Esophagus (tissue), 2 donors: ENCODE data around the gene PIK3R5. TPM values are rescaled to one million over a fixed set of nuclear protein-coding genes. Genes with fewer than 3 reads are reported as not detected.

Experiments
- H3K27ac ChIP-seq, 2 donors: one replicate each; pipeline ENCODE4 v1.5.1; 2013; ENCODE audit warnings: low read depth in 2 of 2, mild to moderate bottlenecking in 2 of 2, inconsistent platforms in 1 of 2, low read length in 1 of 2, moderate library complexity in 1 of 2
- H3K27me3 ChIP-seq, 2 donors: one replicate each; pipeline ENCODE4 v1.6.1; 2013; ENCODE audit warnings: low read length in 2 of 2, control low read depth in 1 of 2, mild to moderate bottlenecking in 1 of 2; ENCODE audit not compliant: insufficient read depth in 2 of 2, control insufficient read depth in 1 of 2
- H3K36me3 ChIP-seq, 2 donors: one replicate each; pipeline ENCODE4 v1.6.1; 2013; ENCODE audit warnings: low read length in 1 of 2; ENCODE audit not compliant: control insufficient read depth in 2 of 2, insufficient read depth in 2 of 2
- H3K4me1 ChIP-seq, 2 donors: one replicate each; pipeline ENCODE4 v1.6.1; 2013; ENCODE audit warnings: low read length in 1 of 2; ENCODE audit not compliant: control insufficient read depth in 2 of 2, insufficient read depth in 2 of 2
- H3K4me3 ChIP-seq, 2 donors: one replicate each; pipeline ENCODE4 v1.5.1; 2013; ENCODE audit warnings: low read length in 2 of 2, mild to moderate bottlenecking in 2 of 2, low read depth in 1 of 2, moderate library complexity in 1 of 2
- H3K9me3 ChIP-seq, 2 donors: one replicate each; pipeline ENCODE4 v1.6.1; 2013; ENCODE audit warnings: mild to moderate bottlenecking in 2 of 2, low read depth in 1 of 2, low read length in 1 of 2, moderate library complexity in 1 of 2; ENCODE audit not compliant: control insufficient read depth in 2 of 2, insufficient read depth in 1 of 2
- WGBS, 2 donors: extraction: QIAGEN DNeasy Blood & Tissue Kit; methylation state at CpG; one replicate each; pipeline ENCODE4 v1.1.7; 2013; 5-methylcytosine and 5-hydroxymethylcytosine counted together
- polyA plus RNA-seq, 2 donors: library from polyadenylated mRNA; stranded (reverse); fragments of 200-250 nt; gene quantifications; one replicate each; pipeline ENCODE4 v1.2.3, GENCODE V29; 2013
- donor health status: healthy with polysubstance abuse.
- donor health status: Bipolar disorder and iron deficiency.

PIK3R5 gene
- polyA plus RNA-seq, 2 donors, result 1.1 to 1.3 TPM

DNA sequence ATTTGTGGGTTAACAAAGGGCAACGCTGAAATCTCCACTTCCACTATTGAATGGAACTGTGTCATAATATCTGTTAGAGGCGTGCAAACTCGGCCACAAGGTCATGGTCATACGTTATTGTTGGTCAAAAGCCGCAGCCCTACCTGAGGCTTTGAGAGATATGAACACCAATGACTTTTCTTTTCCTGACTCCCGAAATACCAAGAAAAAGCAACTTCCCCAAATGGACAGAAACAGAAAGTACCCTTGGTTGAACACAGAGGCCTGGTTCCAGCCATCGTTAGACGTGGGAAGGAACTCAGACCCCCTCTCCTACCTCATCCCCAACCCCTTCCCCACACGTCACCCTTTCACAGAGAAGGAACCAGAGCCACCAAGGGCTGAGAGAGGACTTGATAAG is 1.4 kb upstream of the PIK3R5 start:
- H3K36me3 ChIP-seq, result no peaks in the 10 kb centered on the region
- H3K27me3 ChIP-seq, result peaks cover 0 to 9% of the 10 kb centered on the region in 2 donors
- peaks cover 0 to 5% of the 10 kb centered on the region in 2 donors for H3K4me1 ChIP-seq
- no peak overlapping the region for H3K27ac ChIP-seq
- no peak overlapping the region for H3K4me3 ChIP-seq
- WGBS, 2 donors, result 77 to 84% methylated on average over 9 of the region's 9 CpGs
- peaks cover 0 to 2% of the 10 kb centered on the region in 2 donors for H3K9me3 ChIP-seq

DNA sequence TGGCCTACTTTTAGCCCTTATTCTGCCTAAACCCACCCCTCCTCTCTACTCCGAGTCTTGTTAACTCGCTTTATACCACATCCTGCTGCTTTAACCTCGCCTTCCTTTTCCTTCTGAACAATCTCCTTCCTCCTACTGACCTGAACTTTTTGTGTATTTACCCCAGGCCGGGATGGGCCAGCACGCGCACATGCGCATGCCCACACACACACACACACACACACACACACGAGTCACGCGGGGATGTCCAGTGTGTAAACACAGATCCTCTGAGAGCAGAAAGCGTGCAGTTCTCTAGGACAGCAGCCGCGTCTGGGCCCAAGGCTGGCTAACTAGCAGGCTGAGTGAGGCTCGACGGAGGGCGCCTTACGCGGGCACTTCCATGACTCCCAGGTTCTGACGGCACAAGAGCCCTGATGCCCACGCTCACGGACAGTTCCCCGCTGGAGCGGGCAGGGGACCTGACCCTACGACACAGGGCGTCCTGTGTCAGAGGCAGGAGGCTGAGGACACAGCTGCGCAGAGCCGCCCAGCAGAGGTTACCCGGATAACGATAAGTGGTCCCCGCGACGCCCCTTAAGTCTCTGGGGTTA is 610 bp downstream of the PIK3R5 start:
- H3K27me3 ChIP-seq, result peaks cover 0 to 9% of the 10 kb centered on the region in 2 donors
- H3K27ac ChIP-seq, result peak overlapping the region; percentile 13 to 34
- H3K9me3 ChIP-seq, result peaks cover 0 to 2% of the 10 kb centered on the region in 2 donors
- H3K36me3 ChIP-seq, result no peaks in the 10 kb centered on the region
- peak overlapping the region; percentile 19 to 59 for H3K4me3 ChIP-seq
- H3K4me1 ChIP-seq, result peaks cover 3 to 5% of the 10 kb centered on the region in 2 donors
- WGBS, 2 donors, result 41 to 44% methylated on average over 32 of the region's 32 CpGs

DNA sequence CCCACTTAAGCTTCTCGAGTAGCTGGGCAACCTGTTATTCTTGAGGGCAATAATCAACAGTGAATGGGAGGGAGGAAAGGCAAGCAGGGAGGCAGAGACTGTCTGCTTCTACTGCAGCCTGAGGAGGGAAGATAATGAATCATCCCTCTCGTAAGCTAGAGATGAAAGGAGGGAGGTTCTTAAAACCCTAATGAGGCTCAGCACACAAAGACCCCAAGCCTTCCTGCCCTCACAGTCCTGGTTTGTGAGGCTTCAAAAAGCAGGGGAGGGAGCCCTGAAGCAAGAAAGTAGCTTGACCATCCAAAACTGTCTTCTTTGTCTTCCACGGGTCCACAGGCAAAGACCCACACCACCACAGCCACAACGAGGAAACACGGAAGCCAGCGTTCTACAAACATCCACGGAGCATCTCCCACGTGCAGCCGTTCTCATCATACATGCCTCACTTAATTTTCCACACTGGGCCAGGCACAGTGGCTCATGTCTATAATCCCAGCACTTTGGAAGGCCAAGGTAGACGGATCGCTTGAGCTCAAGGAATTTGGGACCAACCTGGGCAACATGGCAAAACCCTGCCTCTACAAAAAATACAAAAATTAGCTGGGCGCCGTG is 1.8 kb downstream of the PIK3R5 start:
- Histone ChIP-seq H3K4me3 (no peak overlapping the region), H3K36me3 (no peaks in the 10 kb centered on the region), H3K27me3 (peaks cover 0 to 9% of the 10 kb centered on the region in 2 donors), H3K27ac (no peak overlapping the region), H3K9me3 (peaks cover 0 to 2% of the 10 kb centered on the region in 2 donors), H3K4me1 (peaks cover 3 to 5% of the 10 kb centered on the region in 2 donors)
- WGBS, 2 donors, result 67 to 75% methylated on average over 13 of the region's 13 CpGs

DNA sequence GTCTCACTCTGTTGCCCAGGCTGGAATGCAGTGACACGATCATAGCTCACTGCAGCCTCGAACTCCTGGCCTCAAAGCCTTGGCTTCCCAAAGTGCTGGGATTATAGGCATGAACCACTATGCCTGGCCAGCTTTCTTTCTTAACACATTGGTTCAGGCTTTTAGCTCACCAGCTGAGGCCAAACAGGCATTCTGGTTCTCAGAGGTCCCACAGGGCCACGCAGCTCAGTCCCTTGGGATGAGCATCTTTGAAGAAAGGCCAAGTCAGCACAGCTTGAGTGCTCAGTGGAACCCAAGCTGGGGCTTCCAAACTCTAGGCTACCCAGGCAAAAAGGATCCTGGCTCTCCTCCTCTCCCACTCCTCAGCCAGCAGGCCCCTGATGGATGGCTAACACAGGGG is 2.5 kb downstream of the PIK3R5 start:
- no peak overlapping the region for H3K4me3 ChIP-seq
- H3K4me1 ChIP-seq, result peaks cover 3 to 5% of the 10 kb centered on the region in 2 donors
- WGBS, 2 donors, result 86 to 89% methylated on average over 3 of the region's 3 CpGs
- no peak overlapping the region for H3K27ac ChIP-seq
- H3K36me3 ChIP-seq, result no peaks in the 10 kb centered on the region
- peaks cover 0 to 9% of the 10 kb centered on the region in 2 donors for H3K27me3 ChIP-seq
- H3K9me3 ChIP-seq, result peaks cover 0 to 2% of the 10 kb centered on the region in 2 donors

DNA sequence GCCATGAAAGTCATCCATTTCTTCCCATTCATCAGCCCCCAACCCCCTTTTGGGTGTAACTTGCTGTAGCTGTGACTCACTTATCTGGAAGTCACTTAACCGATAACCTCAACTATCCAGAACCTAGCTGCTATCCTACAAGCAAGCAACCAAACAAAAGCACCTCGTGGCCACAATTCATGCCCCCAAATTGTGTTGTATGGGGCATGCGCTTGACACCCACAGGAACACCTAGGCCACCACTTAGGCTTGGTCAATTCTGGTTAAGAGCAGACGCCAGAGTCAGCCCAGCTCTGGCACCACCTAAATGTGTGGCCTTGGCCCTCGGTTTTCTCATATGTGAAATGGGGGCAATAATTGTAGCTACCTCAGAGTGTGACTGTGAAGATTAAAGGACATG is 3.7 kb downstream of the PIK3R5 start:
- WGBS, 2 donors, result 89 to 91% methylated on average over 5 of the region's 5 CpGs
- Histone ChIP-seq H3K36me3 (no peaks in the 10 kb centered on the region), H3K4me3 (no peak overlapping the region), H3K4me1 (peaks cover 3 to 5% of the 10 kb centered on the region in 2 donors), H3K27ac (no peak overlapping the region), H3K9me3 (peaks cover 0 to 2% of the 10 kb centered on the region in 2 donors), H3K27me3 (peaks cover 0 to 9% of the 10 kb centered on the region in 2 donors)

DNA sequence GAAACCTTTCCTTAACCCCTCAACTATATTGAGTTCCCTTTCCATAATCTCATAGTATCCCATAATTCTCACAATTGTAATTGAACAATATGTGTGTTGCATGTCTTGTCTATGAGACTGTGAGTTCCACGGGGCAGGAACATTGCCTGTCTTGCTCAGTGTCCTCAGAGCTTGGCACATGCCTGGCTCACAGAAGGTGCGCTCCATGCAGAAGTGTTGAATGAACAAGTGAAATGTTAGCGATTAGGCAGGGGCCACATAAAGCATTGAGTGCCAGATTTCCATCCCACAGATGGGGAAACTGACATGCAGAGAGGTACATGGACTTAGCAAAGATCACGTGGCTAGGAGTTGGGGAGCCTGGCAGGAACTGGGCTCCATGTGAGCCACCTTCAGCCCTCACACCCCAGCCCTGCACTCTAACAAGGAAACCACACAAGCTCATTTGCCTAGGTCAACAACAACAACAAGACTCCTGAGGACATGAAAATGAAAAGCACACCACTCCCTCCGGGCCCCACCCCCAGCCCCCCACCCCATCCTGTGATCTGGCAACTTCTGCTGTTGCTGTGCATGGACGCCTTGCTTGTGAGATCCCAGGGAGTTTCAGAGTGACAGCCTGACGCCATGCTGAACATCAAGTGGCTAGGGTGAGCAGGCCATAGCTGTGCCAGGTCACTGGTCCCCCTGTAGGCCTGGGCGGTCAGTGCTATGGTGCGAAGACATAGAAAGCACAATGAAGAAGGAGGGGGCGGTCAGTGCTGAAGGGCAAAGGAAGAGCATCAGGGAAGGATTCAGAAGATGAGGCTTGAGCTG is 5.0 kb downstream of the PIK3R5 start:
- Histone ChIP-seq H3K36me3 (no peaks in the 10 kb centered on the region), H3K27ac (no peak overlapping the region), H3K4me1 (peaks cover 3 to 5% of the 10 kb centered on the region in 2 donors), H3K9me3 (no peaks in the 10 kb centered on the region), H3K27me3 (peaks cover 0 to 6% of the 10 kb centered on the region in 2 donors), H3K4me3 (no peak overlapping the region)
- 68 to 78% methylated on average over 10 of the region's 10 CpGs for WGBS, 2 donors

DNA sequence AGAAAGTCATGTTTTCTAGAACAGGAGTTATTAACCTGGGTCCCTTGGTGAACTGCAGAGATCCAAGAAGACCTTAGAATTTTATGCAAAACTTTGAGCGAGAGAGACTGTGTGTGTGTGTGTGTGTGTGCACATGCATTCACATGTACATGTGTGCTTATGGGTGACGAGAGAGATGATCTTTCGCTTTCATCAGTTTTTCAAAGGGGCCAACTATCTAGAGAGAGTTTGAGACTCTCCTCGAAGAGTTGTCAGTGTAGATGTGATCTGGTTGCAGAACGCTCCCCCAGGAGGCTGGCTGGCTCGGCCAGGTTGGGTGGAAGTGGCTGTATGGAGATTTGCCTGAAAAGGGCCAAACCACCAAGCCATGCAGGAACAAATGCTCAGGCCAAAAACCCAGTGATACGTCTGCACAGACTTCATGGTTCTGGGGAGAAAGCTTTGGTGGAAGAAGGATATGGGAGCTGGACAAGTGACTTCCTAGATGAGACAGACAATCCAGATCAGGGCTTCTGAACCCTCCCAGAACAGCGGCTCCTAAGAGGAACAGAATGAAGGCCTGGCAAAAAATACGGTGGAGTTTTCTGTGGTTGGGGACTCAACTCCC is 6.1 kb downstream of the PIK3R5 start:
- WGBS, 2 donors, result 82 to 84% methylated on average over 9 of the region's 9 CpGs
- Histone ChIP-seq H3K4me3 (no peak overlapping the region), H3K36me3 (no peaks in the 10 kb centered on the region), H3K27me3 (no peaks in the 10 kb centered on the region), H3K27ac (no peak overlapping the region), H3K9me3 (no peaks in the 10 kb centered on the region), H3K4me1 (peaks cover 0 to 3% of the 10 kb centered on the region in 2 donors)

DNA sequence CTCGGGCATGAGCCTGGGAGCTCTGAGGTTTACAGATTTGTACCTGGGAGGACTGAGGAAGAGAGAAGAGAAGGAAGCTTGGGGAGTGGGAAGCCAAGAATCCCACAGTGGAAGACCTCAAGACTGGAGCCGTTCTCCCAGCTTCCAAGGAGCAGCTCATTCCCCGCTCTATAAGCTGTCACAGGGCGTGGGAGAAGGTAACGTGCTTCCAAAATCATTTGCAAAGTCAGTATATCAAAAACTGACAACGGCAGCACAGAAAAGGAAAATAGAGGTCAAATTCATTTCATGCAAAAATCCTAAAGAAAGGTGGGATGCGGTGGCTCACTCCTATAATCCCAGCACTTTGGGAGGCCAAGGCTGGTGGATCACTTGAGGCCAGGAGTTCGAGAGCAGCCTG is 7.8 kb downstream of the PIK3R5 start:
- H3K27me3 ChIP-seq, result no peaks in the 10 kb centered on the region
- no peak overlapping the region for H3K4me3 ChIP-seq
- no peaks in the 10 kb centered on the region for H3K9me3 ChIP-seq
- no peaks in the 10 kb centered on the region for H3K36me3 ChIP-seq
- no peak overlapping the region for H3K27ac ChIP-seq
- H3K4me1 ChIP-seq, result peaks cover 0 to 3% of the 10 kb centered on the region in 2 donors
- WGBS, 2 donors, result 88 to 89% methylated on average over 8 of the region's 8 CpGs

DNA sequence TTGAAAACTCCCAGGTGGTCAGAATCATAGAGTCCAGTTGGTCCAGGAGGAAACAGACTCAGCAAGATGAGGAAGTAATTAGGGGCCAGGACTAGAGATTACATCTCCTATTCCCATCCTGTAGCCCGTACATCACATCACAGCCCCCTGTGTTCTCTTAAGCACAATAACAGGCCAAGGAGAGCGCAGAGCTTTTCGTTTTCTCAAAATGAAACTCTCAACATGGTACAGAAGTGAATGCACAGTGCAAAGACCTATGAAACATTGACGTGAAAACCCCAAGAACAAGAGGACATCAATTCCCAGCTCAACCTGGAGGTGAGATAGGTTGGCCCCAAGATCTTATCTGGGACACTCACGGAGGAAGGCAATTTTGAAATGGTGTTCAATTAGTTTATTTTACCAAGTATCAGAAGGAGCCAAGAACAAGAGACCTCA is 9.0 kb downstream of the PIK3R5 start:
- H3K27ac ChIP-seq, result no peak overlapping the region
- H3K36me3 ChIP-seq, result no peaks in the 10 kb centered on the region
- no peaks in the 10 kb centered on the region for H3K27me3 ChIP-seq
- peaks cover 0 to 3% of the 10 kb centered on the region in 2 donors for H3K4me1 ChIP-seq
- H3K4me3 ChIP-seq, result no peak overlapping the region
- WGBS, 2 donors, result 55 to 58% methylated on average over 5 of the region's 5 CpGs
- H3K9me3 ChIP-seq, result no peaks in the 10 kb centered on the region
